T-helper 2 cell treated with Interferon-gamma antibody and Interleukin-4, amounts not matched to agents 5 μg/mL and 100 μg/mL, for 36 hours (primary cell): ENCODE measurements around the gene STX16.
A peak's percentile ranks its signal among the peaks of the same experiment; 100 is the strongest.

Experiments
- DNase-seq: peaks from one replicate; pipeline ENCODE4 v3.0.0; 2021; ENCODE audit warnings: low spot score
- H3K27ac Mint-ChIP-seq: one replicate; pipeline ENCODE4 v1.8.0; 2021; ENCODE audit warnings: mild to moderate bottlenecking, mixed read lengths
- H3K27me3 Mint-ChIP-seq: one replicate; pipeline ENCODE4 v1.8.0; 2021; ENCODE audit warnings: low read depth, mixed read lengths
- H3K36me3 Mint-ChIP-seq: one replicate; pipeline ENCODE4 v1.8.0; 2021; ENCODE audit warnings: low read depth, mixed read lengths
- H3K4me1 Mint-ChIP-seq: one replicate; pipeline ENCODE4 v1.8.0; 2021; ENCODE audit warnings: low read depth, mixed read lengths
- H3K4me3 Mint-ChIP-seq: one replicate; pipeline ENCODE4 v1.8.0; 2022; ENCODE audit warnings: mild to moderate bottlenecking, moderate library complexity, mixed read lengths
- H3K9me3 Mint-ChIP-seq: one replicate; pipeline ENCODE4 v1.8.0; 2021; ENCODE audit warnings: mixed read lengths

Gene STX16

DNA sequence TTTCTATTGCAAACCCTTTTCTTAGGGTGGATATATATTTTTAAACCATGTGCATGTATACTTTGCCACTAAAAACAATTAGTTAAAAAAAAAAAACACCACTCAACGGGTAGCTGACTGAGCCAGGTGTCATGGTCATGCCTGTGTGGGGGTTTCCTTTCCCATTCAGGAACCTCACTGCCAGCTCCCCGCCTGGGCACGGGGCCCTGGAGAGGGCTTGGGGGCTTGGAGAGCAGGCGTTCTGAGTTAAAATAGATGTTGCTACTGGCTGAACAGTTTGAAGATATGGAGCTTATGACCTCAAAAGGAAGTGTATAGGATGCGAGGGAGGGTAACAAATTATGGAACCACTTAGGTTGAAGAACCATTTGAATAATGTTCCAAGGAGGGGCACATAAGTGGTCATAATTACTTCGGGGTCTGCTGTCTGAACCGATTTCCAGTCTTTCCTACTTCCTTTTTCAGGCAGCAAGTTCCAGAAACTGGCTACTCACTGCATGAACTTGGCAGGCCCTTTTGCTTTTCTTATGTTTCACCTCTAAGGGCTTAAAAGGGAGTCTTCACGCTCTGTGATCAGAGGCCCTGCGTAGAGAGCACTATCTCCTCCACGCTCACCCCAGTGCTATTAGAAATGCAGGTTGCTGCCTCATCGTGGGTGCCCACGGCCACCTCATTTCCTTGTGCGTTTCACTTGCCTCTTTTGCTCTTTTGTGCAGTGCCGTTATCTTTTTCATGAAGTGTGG is 9.9 kb downstream of the STX16 start:
- Mint-ChIP-seq H3K9me3 (no peaks in the 10 kb centered on the region), H3K27ac (peak overlapping the region; percentile 98), H3K36me3 (peaks cover 54% of the 10 kb centered on the region), H3K4me3 (peak overlapping the region; percentile 86), H3K4me1 (peaks cover 66% of the 10 kb centered on the region), H3K27me3 (no peaks in the 10 kb centered on the region)
- DNase-seq = no peak

GRCh38 chr20:58661598-58662473 is 10.8 kb downstream of the STX16 start:
- DNase-seq = no peak
- Mint-ChIP-seq H3K9me3 (no peaks in the 10 kb centered on the region), H3K27me3 (no peaks in the 10 kb centered on the region), H3K27ac (peak overlapping the region; percentile 98), H3K4me3 (peak overlapping the region; percentile 86), H3K4me1 (peaks cover 64% of the 10 kb centered on the region), H3K36me3 (peaks cover 53% of the 10 kb centered on the region)

- Mint-ChIP-seq H3K36me3 (peaks cover 57% of the 10 kb centered on the region), H3K27me3 (no peaks in the 10 kb centered on the region), H3K4me1 (peaks cover 50% of the 10 kb centered on the region), H3K9me3 (no peaks in the 10 kb centered on the region), H3K27ac (no peak overlapping the region), H3K4me3 (no peak overlapping the region)
- no peak for DNase-seq
Observed at GRCh38 chr20:58664331-58664730, 13.2 kb downstream of the STX16 start.

- Mint-ChIP-seq H3K27me3 (no peaks in the 10 kb centered on the region), H3K36me3 (peaks cover 55% of the 10 kb centered on the region), H3K4me3 (no peak overlapping the region), H3K27ac (peak overlapping the region; percentile 38), H3K9me3 (no peaks in the 10 kb centered on the region), H3K4me1 (peaks cover 46% of the 10 kb centered on the region)
- DNase-seq = no peak
Observed at GRCh38 chr20:58664883-58665282, 13.8 kb downstream of the STX16 start.

DNA sequence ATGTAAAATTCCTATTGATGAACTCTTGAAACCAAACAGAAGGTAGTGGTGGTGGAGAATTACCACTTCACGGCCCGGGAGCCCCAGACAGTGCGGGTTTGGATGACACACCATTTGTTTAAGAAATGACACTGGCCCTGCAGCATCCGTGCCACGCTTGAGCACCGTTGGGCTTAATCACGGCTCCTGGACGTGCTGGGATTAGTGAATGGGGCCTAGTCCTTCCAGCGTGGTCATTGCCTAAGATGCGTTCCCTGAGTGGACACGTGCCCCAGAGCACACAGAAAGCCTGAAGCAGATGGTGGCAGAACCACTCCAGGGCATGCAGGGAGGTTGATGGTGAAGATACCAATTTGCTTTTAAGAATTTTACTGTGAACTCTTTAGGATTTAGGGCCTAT is 14.5 kb downstream of the STX16 start:
- Mint-ChIP-seq H3K27ac (no peak overlapping the region), H3K36me3 (peaks cover 56% of the 10 kb centered on the region), H3K4me1 (peaks cover 40% of the 10 kb centered on the region), H3K9me3 (no peaks in the 10 kb centered on the region), H3K27me3 (no peaks in the 10 kb centered on the region), H3K4me3 (no peak overlapping the region)
- DNase-seq = no peak

GRCh38 chr20:58666702-58667101 is 15.6 kb downstream of the STX16 start:
- peaks cover 54% of the 10 kb centered on the region for H3K36me3 Mint-ChIP-seq
- H3K27ac Mint-ChIP-seq = peak overlapping the region; percentile 1

DNA sequence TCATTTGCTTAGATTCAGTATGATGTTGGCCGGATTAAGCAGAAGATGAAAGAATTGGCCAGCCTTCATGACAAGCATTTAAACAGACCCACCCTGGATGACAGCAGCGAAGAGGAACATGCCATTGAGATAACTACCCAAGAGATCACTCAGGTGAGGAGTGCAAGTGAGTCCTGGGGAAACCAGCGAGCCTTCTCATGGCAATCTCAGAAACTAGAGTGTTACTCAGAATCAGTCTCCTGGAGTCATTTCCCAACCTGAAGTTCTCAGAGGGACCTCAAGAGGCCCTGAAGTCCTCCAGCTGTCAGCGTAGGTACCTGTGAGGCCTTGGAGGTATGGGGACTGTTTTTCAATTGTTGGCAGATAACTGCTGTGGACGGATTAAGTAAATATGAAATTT is 16.9 kb downstream of the STX16 start:
- Mint-ChIP-seq H3K36me3 (peaks cover 52% of the 10 kb centered on the region), H3K27ac (no peak overlapping the region), H3K9me3 (no peaks in the 10 kb centered on the region), H3K27me3 (no peaks in the 10 kb centered on the region), H3K4me1 (peaks cover 24% of the 10 kb centered on the region), H3K4me3 (no peak overlapping the region)
- DNase-seq = no peak

More at GRCh38 chr20:58666702-58667101, 15.6 kb downstream of the STX16 start:
- H3K27me3 Mint-ChIP-seq = no peaks in the 10 kb centered on the region
- H3K4me1 Mint-ChIP-seq = peaks cover 30% of the 10 kb centered on the region
- no peak overlapping the region for H3K4me3 Mint-ChIP-seq
- DNase-seq = no peak
- H3K9me3 Mint-ChIP-seq = no peaks in the 10 kb centered on the region

DNA sequence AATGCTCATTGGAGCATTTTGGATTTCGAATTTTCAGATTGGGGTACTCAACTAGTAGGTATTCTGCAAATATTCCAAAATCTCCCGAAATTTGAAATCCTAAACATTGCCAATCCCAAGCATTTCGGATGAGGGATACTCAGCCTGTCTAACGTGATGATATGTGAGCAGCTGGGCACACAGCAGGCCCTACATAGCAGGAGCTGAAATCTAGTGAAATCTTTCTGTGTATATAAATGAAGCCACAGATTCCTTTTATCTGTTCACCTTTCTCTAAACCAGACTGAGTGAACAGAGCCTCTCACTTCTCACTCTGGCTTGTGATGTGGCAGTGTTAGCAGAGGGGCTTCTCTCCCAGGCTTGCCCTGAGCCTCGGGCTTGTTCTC is 17.8 kb downstream of the STX16 start:
- Mint-ChIP-seq H3K27me3 (no peaks in the 10 kb centered on the region), H3K27ac (no peak overlapping the region), H3K4me1 (peaks cover 19% of the 10 kb centered on the region), H3K36me3 (peaks cover 52% of the 10 kb centered on the region), H3K4me3 (no peak overlapping the region), H3K9me3 (no peaks in the 10 kb centered on the region)
- no peak for DNase-seq

- H3K36me3 Mint-ChIP-seq = peaks cover 54% of the 10 kb centered on the region
- no peak overlapping the region for H3K4me3 Mint-ChIP-seq
- H3K4me1 Mint-ChIP-seq = peaks cover 16% of the 10 kb centered on the region
- H3K27me3 Mint-ChIP-seq = no peaks in the 10 kb centered on the region
- no peak overlapping the region for H3K27ac Mint-ChIP-seq
- H3K9me3 Mint-ChIP-seq = no peaks in the 10 kb centered on the region
- no peak for DNase-seq
Observed at GRCh38 chr20:58669287-58670006, 18.4 kb downstream of the STX16 start.

DNA sequence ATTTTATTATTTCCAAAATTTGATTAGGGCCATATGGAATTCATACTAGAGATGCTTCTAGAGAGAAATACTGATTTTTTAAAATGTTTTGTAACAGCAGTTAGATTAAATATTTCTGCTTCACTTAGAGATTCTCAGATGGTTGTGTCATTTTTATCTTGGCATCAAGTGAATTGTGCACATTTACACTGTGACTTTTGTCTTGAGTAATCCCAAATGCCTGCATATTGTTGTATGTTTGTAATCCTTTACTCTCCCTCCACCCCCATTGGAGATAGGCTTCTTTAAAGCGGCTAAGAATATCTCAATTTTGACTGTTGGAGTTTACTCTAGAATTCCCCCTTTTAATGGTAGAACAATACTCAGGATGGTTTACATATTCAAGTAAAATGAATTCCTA is 19.0 kb downstream of the STX16 start:
- Mint-ChIP-seq H3K27ac (no peak overlapping the region), H3K4me1 (peaks cover 15% of the 10 kb centered on the region), H3K27me3 (no peaks in the 10 kb centered on the region), H3K4me3 (no peak overlapping the region), H3K9me3 (no peaks in the 10 kb centered on the region), H3K36me3 (peaks cover 58% of the 10 kb centered on the region)
- no peak for DNase-seq

- H3K36me3 Mint-ChIP-seq = peaks cover 60% of the 10 kb centered on the region
Observed at GRCh38 chr20:58670659-58671058, 19.6 kb downstream of the STX16 start.

DNA sequence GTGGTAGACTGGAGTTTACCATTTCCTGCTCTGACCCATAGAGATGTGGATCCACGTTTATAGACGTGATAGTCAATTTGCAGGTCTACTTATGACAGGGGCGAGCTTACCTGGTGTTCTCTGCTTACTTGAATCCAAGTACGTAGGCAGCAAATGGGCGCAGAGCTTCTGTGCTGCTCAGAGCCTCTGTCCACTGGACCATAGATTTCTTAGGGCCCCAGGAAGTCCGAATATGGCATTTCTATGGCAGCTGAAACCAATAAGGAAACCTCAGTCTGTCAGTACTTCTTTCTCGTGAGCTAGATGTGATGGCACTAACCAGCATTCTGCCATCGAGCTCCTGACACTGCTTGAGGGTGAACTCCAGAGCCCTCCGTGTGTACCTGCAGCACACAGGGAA is 22.0 kb downstream of the STX16 start:
- H3K4me1 Mint-ChIP-seq = peaks cover 3% of the 10 kb centered on the region
- no peaks in the 10 kb centered on the region for H3K27me3 Mint-ChIP-seq
- H3K4me3 Mint-ChIP-seq = no peak overlapping the region
- H3K27ac Mint-ChIP-seq = no peak overlapping the region
- H3K9me3 Mint-ChIP-seq = no peaks in the 10 kb centered on the region
- DNase-seq = no peak
- peaks cover 61% of the 10 kb centered on the region for H3K36me3 Mint-ChIP-seq

More at GRCh38 chr20:58670659-58671058, 19.6 kb downstream of the STX16 start:
- Mint-ChIP-seq H3K27ac (no peak overlapping the region), H3K27me3 (no peaks in the 10 kb centered on the region), H3K4me1 (peaks cover 13% of the 10 kb centered on the region), H3K9me3 (no peaks in the 10 kb centered on the region), H3K4me3 (no peak overlapping the region)
- no peak for DNase-seq

- no peak overlapping the region for H3K27ac Mint-ChIP-seq
- DNase-seq = no peak
- peaks cover 3% of the 10 kb centered on the region for H3K4me1 Mint-ChIP-seq
- peaks cover 60% of the 10 kb centered on the region for H3K36me3 Mint-ChIP-seq
- H3K9me3 Mint-ChIP-seq = no peaks in the 10 kb centered on the region
- H3K4me3 Mint-ChIP-seq = no peak overlapping the region
- no peaks in the 10 kb centered on the region for H3K27me3 Mint-ChIP-seq
Observed at GRCh38 chr20:58675146-58675584, 24.1 kb downstream of the STX16 start.

DNA sequence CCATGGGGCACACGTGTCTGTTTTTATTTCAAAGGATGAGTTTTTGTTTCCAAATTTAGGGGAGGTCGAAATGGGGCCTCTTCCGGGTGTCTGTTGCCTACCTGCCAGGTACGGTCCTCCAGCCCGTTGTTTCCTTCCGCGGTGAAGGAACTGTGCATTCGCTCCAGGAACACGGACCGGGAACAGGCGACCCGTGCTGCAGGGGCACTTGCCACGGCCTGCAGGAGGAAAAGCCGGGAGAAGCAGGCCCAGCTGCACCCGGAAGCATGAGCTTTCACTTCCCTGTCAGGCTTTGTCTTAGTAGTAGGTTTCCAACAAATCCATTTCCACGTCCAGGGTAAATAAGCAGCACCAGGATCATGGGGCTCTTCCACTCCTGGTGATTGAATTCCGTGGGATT is 24.6 kb downstream of the STX16 start:
- peaks cover 57% of the 10 kb centered on the region for H3K36me3 Mint-ChIP-seq
- no peak overlapping the region for H3K4me3 Mint-ChIP-seq
- no peak for DNase-seq
- no peaks in the 10 kb centered on the region for H3K9me3 Mint-ChIP-seq
- no peak overlapping the region for H3K27ac Mint-ChIP-seq
- peaks cover 3% of the 10 kb centered on the region for H3K4me1 Mint-ChIP-seq
- no peaks in the 10 kb centered on the region for H3K27me3 Mint-ChIP-seq
